Ovary (tissue), 9 donors: ENCODE results near the gene TATDN3. TPM values are rescaled to one million over a fixed set of nuclear protein-coding genes. Genes with fewer than 3 reads are reported as not detected.
"Not testable (repeated sequence)": the region's sequence is repeated elsewhere in the genome, so short reads cannot be mapped to it uniquely, and the experiment has no call there.

ENCODE experiments used
- DNase-seq, 5 donors: peaks; one replicate each; pipeline ENCODE4 v3.0.0-alpha.2; 2019 to 2020
- H3K27ac ChIP-seq, 2 donors: fragments of 200-600 bp; one replicate each; pipeline versions ENCODE4 v1.5.1 to v1.8.0; 2019 to 2022
- H3K27me3 ChIP-seq: fragments of 200-600 bp; one replicate; pipeline ENCODE4 v1.8.0; 2022
- H3K36me3 ChIP-seq: fragments of 200-600 bp; sonication (generic); one replicate; pipeline ENCODE4 v1.5.1; 2019
- H3K4me1 ChIP-seq: one replicate; pipeline ENCODE4 v1.8.1; 2013; ENCODE audit warnings: mild to moderate bottlenecking, moderate library complexity; ENCODE audit not compliant: insufficient read depth
- H3K4me3 ChIP-seq: fragments of 200-600 bp; sonication (generic); one replicate; pipeline ENCODE4 v1.5.1; 2017
- H3K9me3 ChIP-seq, 2 donors: fragments of 200-600 bp in 1 of 2; sonication (generic) in 1 of 2; one replicate each; pipeline versions ENCODE4 v1.5.1 to v1.8.1; 2013 to 2019; ENCODE audit warnings: mild to moderate bottlenecking in 1 of 2, moderate library complexity in 1 of 2
- CTCF ChIP-seq, 3 donors: fragments of 450-650 bp in 2 of 3; fragments of 200-600 bp in 1 of 3; IDR thresholded peaks; one replicate each; pipeline versions ENCODE4 v1.5.1 to v1.8.0; 2016 to 2022; ENCODE audit warnings: antibody characterized with exemption in 3 of 3, mild to moderate bottlenecking in 1 of 3
- EP300 ChIP-seq: sonication (generic); formaldehyde crosslinking; IDR thresholded peaks from one replicate; pipeline ENCODE4 v1.6.1; 2017; ENCODE audit warnings: antibody characterized with exemption
- POLR2A ChIP-seq: fragments of 450-650 bp; IDR thresholded peaks from one replicate; pipeline ENCODE4 v1.6.1; 2017; ENCODE audit warnings: antibody characterized with exemption, mild to moderate bottlenecking, moderate library complexity
- WGBS, 3 donors: extraction: QIAGEN DNeasy Blood & Tissue Kit in 1 of 3; methylation state at CpG; one replicate each; pipeline versions ENCODE4 v1.1.5 to v1.1.7; 2013 to 2017; 5-methylcytosine and 5-hydroxymethylcytosine counted together
- intact Hi-C, 4 donors: fragments of 100-400 bp; cut with DNase I; formaldehyde crosslinking; loops; one replicate each; pipeline versions ENCODE4 v1.11.0 to v1.15.1; 2022 to 2023
- polyA plus RNA-seq, 2 donors: library from polyadenylated mRNA; stranded (reverse); fragments of 200-250 nt in 1 of 2; fragments of 350-450 nt in 1 of 2; fragmentation: Illumina TruSeq in 1 of 2; extraction: RNeasy Lipid Tissue Mini Kit (QIAGEN cat#74804) in 1 of 2; gene quantifications; one replicate each; pipeline ENCODE4 v1.2.3, GENCODE V29; 2013 to 2014
- total RNA-seq, 7 donors: library from RNA; depleted of rRNA in 2 of 7; stranded (reverse); fragments of >200 nt in 2 of 7; fragmentation: NEBNext Ultra II Directional in 3 of 7; extraction: Animal tissue kit (Norgen Biotek cat#: 25700) in 3 of 7; gene quantifications; one replicate each; pipeline versions ENCODE4 v1.1.0 to v1.2.4, GENCODE V29; 2016 to 2023
- donor health status: DM: no; HTN: no; CAD: no; lungs with moderate emphysema.
- donor health status: DM: no; HTN: no; CAD: no.
- donor health status: Bipolar disorder and iron deficiency.
- donor health status: DM: yes; HTN: yes; CAD: no.
- donor health status: DM: no; HTN: no; CAD: no.
- donor health status: DM: yes; HTN: yes; CAD: no.

TATDN3 gene
- total and polyA plus RNA-seq, 9 donors = 6.8 to 17.1 (median 9.5) TPM

GRCh38 chr1:212825798-212826452, 34.2 kb downstream of the TATDN3 start:
- H3K36me3 ChIP-seq = no peaks in the 10 kb centered on the region
- TF ChIP-seq CTCF (IDR thresholded peaks at IDR 0.05) (no peak), EP300 (no peak), POLR2A (no peak)
- no peaks in the 10 kb centered on the region for H3K27me3 ChIP-seq
- intact Hi-C loops = no loop called here
- 94 to 96% (median 95%) methylated on average over 6 of the region's 6 CpGs for WGBS, 3 donors
- no peaks in the 10 kb centered on the region for H3K4me1 ChIP-seq
- no peak overlapping the region for H3K27ac ChIP-seq
- H3K9me3 ChIP-seq = peaks cover 0 to 5% of the 10 kb centered on the region in 2 donors
- no peak for DNase-seq
- no peak overlapping the region for H3K4me3 ChIP-seq

GRCh38 chr1:212827171-212827776, 35.6 kb downstream of the TATDN3 start:
- intact Hi-C loops = no loop called here
- H3K27me3 ChIP-seq = no peaks in the 10 kb centered on the region
- H3K4me3 ChIP-seq = no peak overlapping the region
- no peaks in the 10 kb centered on the region for H3K4me1 ChIP-seq
- no peaks in the 10 kb centered on the region for H3K36me3 ChIP-seq
- TF ChIP-seq POLR2A = no peak
- no peak for TF ChIP-seq EP300
- TF ChIP-seq CTCF (IDR thresholded peaks at IDR 0.05) = no peak
- H3K9me3 ChIP-seq = peaks cover 0 to 5% of the 10 kb centered on the region in 2 donors
- DNase-seq = no peak
- 92 to 96% (median 95%) methylated on average over 4 of the region's 4 CpGs for WGBS, 3 donors
- no peak overlapping the region for H3K27ac ChIP-seq

- TF ChIP-seq CTCF (IDR thresholded peaks at IDR 0.05) (no peak), EP300 (no peak), POLR2A (no peak)
- intact Hi-C loops = no loop called here
- H3K27ac ChIP-seq = no peak overlapping the region
- no peaks in the 10 kb centered on the region for H3K36me3 ChIP-seq
- no peak overlapping the region for H3K4me3 ChIP-seq
- peaks cover 0 to 5% of the 10 kb centered on the region in 2 donors for H3K9me3 ChIP-seq
- DNase-seq = no peak
- H3K27me3 ChIP-seq = no peaks in the 10 kb centered on the region
- no peaks in the 10 kb centered on the region for H3K4me1 ChIP-seq
- 81 to 86% (median 82%) methylated on average over 5 of the region's 5 CpGs for WGBS, 3 donors
Observed at GRCh38 chr1:212827831-212828278, 36.2 kb downstream of the TATDN3 start.

GRCh38 chr1:212828395-212828794, 36.7 kb downstream of the TATDN3 start:
- Histone ChIP-seq H3K4me1 (no peaks in the 10 kb centered on the region), H3K9me3 (peaks cover 0 to 5% of the 10 kb centered on the region in 2 donors), H3K4me3 (no peak overlapping the region), H3K27ac (no peak overlapping the region), H3K36me3 (no peaks in the 10 kb centered on the region), H3K27me3 (no peaks in the 10 kb centered on the region)
- intact Hi-C loops = no loop called here
- DNase-seq = no peak
- WGBS, 3 donors = 74 to 77% (median 74%) methylated on average over 2 of the region's 2 CpGs
- no peak for TF ChIP-seq POLR2A
- no peak for TF ChIP-seq CTCF (IDR thresholded peaks at IDR 0.05)
- no peak for TF ChIP-seq EP300

GRCh38 chr1:212833211-212834207, 41.8 kb downstream of the TATDN3 start:
- 87 to 90% (median 88%) methylated on average over 8 of the region's 8 CpGs for WGBS, 3 donors
- H3K9me3 ChIP-seq, intact Hi-C loops, DNase-seq, H3K4me1 ChIP-seq, H3K27me3 ChIP-seq, H3K36me3 ChIP-seq, H3K27ac ChIP-seq, H3K4me3 ChIP-seq: not testable (repeated sequence)
